Chondrocyte (in vitro differentiated cells): ENCODE results near the gene NADSYN1. TPM values are rescaled to one million over a fixed set of nuclear protein-coding genes. Genes with fewer than 3 reads are reported as not detected.

ENCODE experiments used
- DNase-seq: peaks from one replicate; pipeline ENCODE4 v3.0.0; 2021; ENCODE audit warnings: mixed read lengths, low spot score
- H3K27ac Mint-ChIP-seq: one replicate; pipeline ENCODE4 v1.8.0; 2021; ENCODE audit warnings: mild to moderate bottlenecking, moderate library complexity, mixed read lengths; ENCODE audit not compliant: unreplicated experiment
- H3K27me3 Mint-ChIP-seq: 2 replicates; pipeline ENCODE4 v1.8.0; 2021; ENCODE audit warnings: low read depth, mixed read lengths
- H3K36me3 Mint-ChIP-seq: 2 replicates; pipeline ENCODE4 v1.8.0; 2021; ENCODE audit warnings: low read depth, mixed read lengths
- H3K4me1 Mint-ChIP-seq: 2 replicates; pipeline ENCODE4 v1.8.0; 2021; ENCODE audit warnings: low read depth, mild to moderate bottlenecking, mixed read lengths
- H3K4me3 Mint-ChIP-seq: one replicate; pipeline ENCODE4 v1.8.0; 2021; ENCODE audit warnings: mild to moderate bottlenecking, moderate library complexity, mixed read lengths; ENCODE audit not compliant: unreplicated experiment
- H3K9me3 Mint-ChIP-seq: 2 replicates; pipeline ENCODE4 v1.8.0; 2021; ENCODE audit warnings: low read depth, mixed read lengths
- CTCF ChIP-seq: fragments of 200-600 bp; sonication (generic); IDR thresholded peaks from 2 replicates; pipeline ENCODE4 v1.5.0; 2021; ENCODE audit warnings: antibody characterized with exemption, mild to moderate bottlenecking, moderate library complexity
- total RNA-seq: library from RNA; stranded (reverse); gene quantifications from 3 replicates; pipeline ENCODE4 v1.2.1, GENCODE V29; 2021

NADSYN1 gene
- total RNA-seq, 1 donor from 2014 or later, result 38.8 TPM

- peaks cover 6% of the 10 kb centered on the region for H3K9me3 Mint-ChIP-seq
- no peaks in the 10 kb centered on the region for H3K4me1 Mint-ChIP-seq
- no peak for TF ChIP-seq CTCF
- no peak overlapping the region for H3K27ac Mint-ChIP-seq
- DNase-seq, result no peak
- H3K36me3 Mint-ChIP-seq, result peaks cover 1% of the 10 kb centered on the region
- H3K27me3 Mint-ChIP-seq, result peaks cover 8% of the 10 kb centered on the region
- no peak overlapping the region for H3K4me3 Mint-ChIP-seq
These were observed 89.4 kb downstream of the NADSYN1 start for GRCh38 chr11:71542382-71542781.

- peaks cover 8% of the 10 kb centered on the region for H3K27me3 Mint-ChIP-seq
- no peak overlapping the region for H3K27ac Mint-ChIP-seq
- peaks cover 1% of the 10 kb centered on the region for H3K36me3 Mint-ChIP-seq
- H3K4me3 Mint-ChIP-seq, result no peak overlapping the region
- H3K4me1 Mint-ChIP-seq, result no peaks in the 10 kb centered on the region
- peaks cover 6% of the 10 kb centered on the region for H3K9me3 Mint-ChIP-seq
- TF ChIP-seq CTCF, result no peak
- DNase-seq, result no peak
These were observed 90.1 kb downstream of the NADSYN1 start for GRCh38 chr11:71542879-71543777.

GRCh38 chr11:71543866-71544265, 90.9 kb downstream of the NADSYN1 start:
- no peak for DNase-seq
- H3K4me1 Mint-ChIP-seq, result no peaks in the 10 kb centered on the region
- H3K27me3 Mint-ChIP-seq, result peaks cover 10% of the 10 kb centered on the region
- TF ChIP-seq CTCF, result no peak
- peaks cover 6% of the 10 kb centered on the region for H3K9me3 Mint-ChIP-seq
- no peak overlapping the region for H3K4me3 Mint-ChIP-seq
- H3K27ac Mint-ChIP-seq, result no peak overlapping the region
- peaks cover 1% of the 10 kb centered on the region for H3K36me3 Mint-ChIP-seq

- DNase-seq, result no peak
- Mint-ChIP-seq H3K27ac (no peak overlapping the region), H3K36me3 (peaks cover 1% of the 10 kb centered on the region), H3K4me3 (no peak overlapping the region), H3K9me3 (peaks cover 6% of the 10 kb centered on the region), H3K27me3 (peaks cover 16% of the 10 kb centered on the region), H3K4me1 (no peaks in the 10 kb centered on the region)
- TF ChIP-seq CTCF, result no peak
These were observed 91.7 kb downstream of the NADSYN1 start for GRCh38 chr11:71544525-71545214.

GRCh38 chr11:71545405-71545966, 92.5 kb downstream of the NADSYN1 start:
- peaks cover 1% of the 10 kb centered on the region for H3K36me3 Mint-ChIP-seq
- no peak for TF ChIP-seq CTCF
- no peak for DNase-seq
- H3K27me3 Mint-ChIP-seq, result peaks cover 21% of the 10 kb centered on the region
- H3K4me1 Mint-ChIP-seq, result no peaks in the 10 kb centered on the region
- no peak overlapping the region for H3K27ac Mint-ChIP-seq
- no peak overlapping the region for H3K4me3 Mint-ChIP-seq
- H3K9me3 Mint-ChIP-seq, result peaks cover 6% of the 10 kb centered on the region
